BJ (cell line): ENCODE results near the gene ABCC8. TPM values are rescaled to one million over a fixed set of nuclear protein-coding genes. Genes with fewer than 3 reads are reported as not detected.

ENCODE experiments used
- CTCF ChIA-PET: fragments of 350-600 bp; formaldehyde crosslinking; extraction: SDS; loops from one replicate; lab custom pipeline; 2021; ENCODE audit warnings: antibody characterized with exemption, inconsistent platforms; lab: Yijun Ruan, JAX
- POLR2A ChIA-PET: fragments of 300-600 bp; sonication (Branson Sonifier 250); formaldehyde crosslinking; extraction: SDS; loops from one replicate; lab custom pipeline; 2021; ENCODE audit warnings: antibody characterized with exemption; lab: Charles Lee
- DNase-seq: peaks from one replicate; pipeline ENCODE4 v3.0.0-alpha.2; 2011; ENCODE audit warnings: low read depth
- H3K27me3 ChIP-seq: 2 replicates; pipeline ENCODE4 v1.6.0; 2011; ENCODE audit warnings: low read length; ENCODE audit not compliant: control insufficient read depth, insufficient read depth
- H3K36me3 ChIP-seq: 2 replicates; pipeline ENCODE4 v1.5.1; 2011; ENCODE audit warnings: low read length; ENCODE audit not compliant: control insufficient read depth, insufficient read depth
- H3K4me3 ChIP-seq: 2 replicates; pipeline ENCODE4 v1.5.1; 2011; ENCODE audit warnings: low read depth, mild to moderate bottlenecking, control low read depth, low read length
- CTCF ChIP-seq: IDR thresholded peaks from 2 replicates; pipeline ENCODE4 v1.5.1; 2011; ENCODE audit warnings: low read depth, mild to moderate bottlenecking, control low read depth, inconsistent platforms, low read length, moderate library complexity; ENCODE audit not compliant: insufficient read depth
- polyA plus RNA-seq: library from polyadenylated mRNA; depleted of rRNA; stranded (reverse); fragments of >200 nt; gene quantifications from 2 replicates; pipeline ENCODE4 v1.2.3, GENCODE V29; 2011

The ABCC8 gene
- polyA plus RNA-seq, 1 experiment = not detected

GRCh38 chr11:17387254-17387653 is 89.4 kb downstream of the ABCC8 start:
- H3K4me3 ChIP-seq = no peak overlapping the region
- TF ChIP-seq CTCF = no peak
- H3K27me3 ChIP-seq = peaks cover 6% of the 10 kb centered on the region; the same call in 1 of the 2 replicates
- ChIA-PET CTCF (interaction anchor here (1.0 to 3.9 kb wide), 5 partner anchors 11 to 141 kb away, joined by 3 to 19 read pairs (median 7); no protein-coding TSS in a partner anchor), POLR2A (no interaction called here)
- H3K36me3 ChIP-seq = no peaks in the 10 kb centered on the region
- DNase-seq = no peak

- DNase-seq = no peak
- POLR2A ChIA-PET = no interaction called here
- Histone ChIP-seq H3K4me3 (no peak overlapping the region), H3K27me3 (peaks cover 6% of the 10 kb centered on the region; the same call in 1 of the 2 replicates), H3K36me3 (no peaks in the 10 kb centered on the region)
- CTCF ChIA-PET = interaction anchor here (0.8 to 3.9 kb wide), 6 partner anchors 11 to 141 kb away, joined by 3 to 19 read pairs (median 6); no protein-coding TSS in a partner anchor
- peak; percentile 72 for TF ChIP-seq CTCF
These were observed 90.1 kb downstream of the ABCC8 start for GRCh38 chr11:17386331-17387084.

GRCh38 chr11:17385926-17386325 is 90.7 kb downstream of the ABCC8 start:
- CTCF ChIA-PET = interaction anchor here (0.8 to 7.9 kb wide), 9 partner anchors 10 to 142 kb away, joined by 4 to 101 read pairs (median 19); no protein-coding TSS in a partner anchor
- POLR2A ChIA-PET = no interaction called here
- Histone ChIP-seq H3K36me3 (no peaks in the 10 kb centered on the region), H3K27me3 (peaks cover 6% of the 10 kb centered on the region; the same call in 1 of the 2 replicates), H3K4me3 (no peak overlapping the region)
- TF ChIP-seq CTCF = no peak
- no peak for DNase-seq

GRCh38 chr11:17385492-17385891 is 91.2 kb downstream of the ABCC8 start:
- no peak for DNase-seq
- Histone ChIP-seq H3K36me3 (no peaks in the 10 kb centered on the region), H3K4me3 (no peak overlapping the region), H3K27me3 (peaks cover 2% of the 10 kb centered on the region; the same call in 1 of the 2 replicates)
- no peak for TF ChIP-seq CTCF
- ChIA-PET CTCF (interaction anchor here (0.9 to 7.9 kb wide), 10 partner anchors 10 to 660 kb away, joined by 3 to 101 read pairs (median 22); no protein-coding TSS in a partner anchor), POLR2A (no interaction called here)

GRCh38 chr11:17384002-17384511 is 92.6 kb downstream of the ABCC8 start:
- peak; percentile 92 for TF ChIP-seq CTCF
- Histone ChIP-seq H3K36me3 (no peaks in the 10 kb centered on the region), H3K4me3 (no peak overlapping the region), H3K27me3 (no peaks in the 10 kb centered on the region)
- no peak for DNase-seq
- POLR2A ChIA-PET = no interaction called here
- CTCF ChIA-PET = interaction anchor here (0.6 to 7.9 kb wide), 43 partner anchors 9 to 395 kb away, joined by 3 to 101 read pairs (median 5); partner anchors contain the start of gene USH1C
